ENCODE data around the gene HDLBP. TPM values are rescaled to one million over a fixed set of nuclear protein-coding genes. Genes with fewer than 3 reads are reported as not detected.

The HDLBP gene
- total and polyA plus RNA-seq, 8 donors = 273 to 996 (median 749) TPM

- no peaks in the 10 kb centered on the region for H3K27me3 ChIP-seq
- H3K4me1 ChIP-seq = no peaks in the 10 kb centered on the region
- no peak overlapping the region for H3K27ac ChIP-seq
- H3K36me3 ChIP-seq = no peaks in the 10 kb centered on the region
- DNase-seq (peak in 2 of 6 donors; percentile 10 to 48), ATAC-seq (no peak), FAIRE-seq (no peak)
- intact Hi-C loops (cut with DNase I) = no loop called here
- H3K9me3 ChIP-seq = no peaks in the 10 kb centered on the region
- WGBS, 2 donors = 84 to 89% methylated on average over 24 of the region's 24 CpGs
- no peak overlapping the region for H3K4me3 ChIP-seq
- TF ChIP-seq, protein P1, sequence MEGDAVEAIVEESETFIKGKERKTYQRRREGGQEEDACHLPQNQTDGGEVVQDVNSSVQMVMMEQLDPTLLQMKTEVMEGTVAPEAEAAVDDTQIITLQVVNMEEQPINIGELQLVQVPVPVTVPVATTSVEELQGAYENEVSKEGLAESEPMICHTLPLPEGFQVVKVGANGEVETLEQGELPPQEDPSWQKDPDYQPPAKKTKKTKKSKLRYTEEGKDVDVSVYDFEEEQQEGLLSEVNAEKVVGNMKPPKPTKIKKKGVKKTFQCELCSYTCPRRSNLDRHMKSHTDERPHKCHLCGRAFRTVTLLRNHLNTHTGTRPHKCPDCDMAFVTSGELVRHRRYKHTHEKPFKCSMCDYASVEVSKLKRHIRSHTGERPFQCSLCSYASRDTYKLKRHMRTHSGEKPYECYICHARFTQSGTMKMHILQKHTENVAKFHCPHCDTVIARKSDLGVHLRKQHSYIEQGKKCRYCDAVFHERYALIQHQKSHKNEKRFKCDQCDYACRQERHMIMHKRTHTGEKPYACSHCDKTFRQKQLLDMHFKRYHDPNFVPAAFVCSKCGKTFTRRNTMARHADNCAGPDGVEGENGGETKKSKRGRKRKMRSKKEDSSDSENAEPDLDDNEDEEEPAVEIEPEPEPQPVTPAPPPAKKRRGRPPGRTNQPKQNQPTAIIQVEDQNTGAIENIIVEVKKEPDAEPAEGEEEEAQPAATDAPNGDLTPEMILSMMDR (IDR thresholded peaks at IDR 0.05) = no peak
These were observed 113.8 kb downstream of the HDLBP start for GRCh38 chr2:241201445-241202267.

GRCh38 chr2:241200822-241201395 is 114.6 kb downstream of the HDLBP start:
- peak in 2 of 6 donors; percentile 20 to 25 for DNase-seq
- FAIRE-seq = no peak
- 83 to 93% methylated on average over 21 of the region's 21 CpGs for WGBS, 2 donors
- Histone ChIP-seq H3K36me3 (no peaks in the 10 kb centered on the region), H3K9me3 (no peaks in the 10 kb centered on the region), H3K27me3 (no peaks in the 10 kb centered on the region), H3K27ac (no peak overlapping the region), H3K4me3 (no peak overlapping the region), H3K4me1 (no peaks in the 10 kb centered on the region)
- intact Hi-C loops (cut with DNase I) = no loop called here
- TF ChIP-seq, protein P1 (IDR thresholded peaks at IDR 0.05) = no peak
- ATAC-seq = no peak

GRCh38 chr2:241199897-241200821 is 115.3 kb downstream of the HDLBP start:
- WGBS, 2 donors = 82 to 84% methylated on average over 42 of the region's 42 CpGs
- ATAC-seq = no peak
- DNase-seq = peak in 2 of 6 donors; percentile 12 to 66
- FAIRE-seq = no peak
- intact Hi-C loops (cut with DNase I) = no loop called here
- Histone ChIP-seq H3K4me3 (no peak overlapping the region), H3K27me3 (no peaks in the 10 kb centered on the region), H3K27ac (no peak overlapping the region), H3K36me3 (no peaks in the 10 kb centered on the region), H3K4me1 (no peaks in the 10 kb centered on the region), H3K9me3 (no peaks in the 10 kb centered on the region)
- TF ChIP-seq, protein P1 (IDR thresholded peaks at IDR 0.05) = no peak

- H3K4me3 ChIP-seq = no peak overlapping the region
- H3K9me3 ChIP-seq = no peaks in the 10 kb centered on the region
- FAIRE-seq (no peak), DNase-seq (peak in 1 of 6 donors; percentile 8), ATAC-seq (no peak)
- TF ChIP-seq, protein P1 (IDR thresholded peaks at IDR 0.05) = no peak
- no peaks in the 10 kb centered on the region for H3K36me3 ChIP-seq
- WGBS, 2 donors = 83 to 86% methylated on average over 16 of the region's 16 CpGs
- no peaks in the 10 kb centered on the region for H3K27me3 ChIP-seq
- no peaks in the 10 kb centered on the region for H3K4me1 ChIP-seq
- intact Hi-C loops (cut with DNase I) = no loop called here
- no peak overlapping the region for H3K27ac ChIP-seq
These were observed 116.2 kb downstream of the HDLBP start for GRCh38 chr2:241199286-241199685.

Measured in pancreas (tissue), 10 donors.